IPS DF 4.7 (cell line): Measurements from ENCODE around the gene CBLL2.
"Not testable (repeated sequence)": the region's sequence is repeated elsewhere in the genome, so short reads cannot be mapped to it uniquely, and the experiment has no call there.

Experiments
- DNase-seq: peaks from one replicate; pipeline ENCODE4 v3.0.0-alpha.2; 2013; ENCODE audit warnings: low spot score; ENCODE audit errors: extremely low read depth

CBLL2 gene, protein sequence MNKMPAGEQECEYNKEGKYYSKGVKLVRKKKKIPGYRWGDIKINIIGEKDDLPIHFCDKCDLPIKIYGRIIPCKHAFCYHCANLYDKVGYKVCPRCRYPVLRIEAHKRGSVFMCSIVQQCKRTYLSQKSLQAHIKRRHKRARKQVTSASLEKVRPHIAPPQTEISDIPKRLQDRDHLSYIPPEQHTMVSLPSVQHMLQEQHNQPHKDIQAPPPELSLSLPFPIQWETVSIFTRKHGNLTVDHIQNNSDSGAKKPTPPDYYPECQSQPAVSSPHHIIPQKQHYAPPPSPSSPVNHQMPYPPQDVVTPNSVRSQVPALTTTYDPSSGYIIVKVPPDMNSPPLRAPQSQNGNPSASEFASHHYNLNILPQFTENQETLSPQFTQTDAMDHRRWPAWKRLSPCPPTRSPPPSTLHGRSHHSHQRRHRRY

DNA sequence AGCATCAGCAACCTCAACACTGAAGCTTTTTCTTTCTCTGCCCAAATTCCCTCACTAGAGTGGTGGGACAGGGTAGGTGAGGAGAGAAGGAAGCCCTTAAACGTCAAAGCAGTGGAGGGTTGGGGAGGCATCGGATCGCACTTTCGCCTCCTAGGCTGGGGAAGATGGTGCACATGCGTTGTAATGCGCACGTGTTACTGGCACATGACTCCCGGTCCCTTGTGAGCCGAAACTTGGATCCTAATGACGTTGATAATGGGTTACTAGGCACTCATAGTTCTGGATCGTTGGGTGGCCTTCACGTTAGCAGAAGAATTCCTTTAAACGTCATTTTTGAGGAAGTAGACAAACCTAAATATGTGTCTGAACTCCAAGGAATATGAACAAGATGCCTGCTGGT is at the start of gene CBLL2:
Gene CBLL2, plus strand, starts transcription at position 301 of the 400 bp plus-strand sequence. Its CDS starts 79 bp downstream, at position 380.
- DNase-seq: no peak

- DNase-seq: no peak
These were observed 38.3 kb upstream of the CBLL2 start for GRCh38 chrX:22234380-22234779.

GRCh38 chrX:22237479-22237878 is 35.2 kb upstream of the CBLL2 start:
- no peak for DNase-seq

GRCh38 chrX:22246620-22247019 is 26.1 kb upstream of the CBLL2 start:
- no peak for DNase-seq

DNA sequence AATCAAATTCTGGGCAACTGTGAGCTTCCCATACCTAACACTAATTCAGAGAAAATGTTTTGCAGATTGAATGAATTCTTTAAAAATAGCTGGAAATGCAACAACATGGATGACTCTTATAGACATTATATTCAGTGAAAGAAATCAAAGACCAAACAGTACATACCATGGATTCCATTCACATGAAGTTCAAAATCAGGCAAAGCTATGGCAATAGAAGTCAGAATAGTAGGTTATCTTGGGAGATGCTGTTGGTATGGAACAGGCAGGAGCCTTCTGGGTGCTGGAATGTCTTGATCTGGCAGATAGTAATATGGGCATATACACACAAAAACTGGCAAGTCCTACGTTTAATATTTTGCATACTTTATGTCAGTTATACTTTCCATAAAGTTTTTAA is 25.5 kb upstream of the CBLL2 start:
- no peak for DNase-seq

DNA sequence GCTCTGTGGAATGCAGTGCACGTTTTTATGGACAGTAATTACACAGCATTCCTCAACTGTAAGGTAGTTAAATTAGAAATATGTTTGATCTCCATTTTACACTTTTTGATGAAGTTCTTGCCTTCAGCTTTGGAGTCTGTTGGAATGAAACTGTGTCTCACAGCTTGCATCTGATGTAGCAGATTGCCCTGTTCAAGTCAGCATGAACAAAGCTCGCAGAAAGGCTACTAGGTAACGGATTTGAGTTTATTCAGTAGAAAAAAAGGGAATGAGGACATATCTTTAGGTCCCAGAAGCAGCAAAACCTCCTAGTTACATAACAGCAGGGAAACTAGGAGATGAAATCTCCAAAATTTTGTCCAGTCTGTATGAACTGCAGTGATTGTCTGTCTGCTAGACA is 24.3 kb upstream of the CBLL2 start:
- DNase-seq: no peak

DNA sequence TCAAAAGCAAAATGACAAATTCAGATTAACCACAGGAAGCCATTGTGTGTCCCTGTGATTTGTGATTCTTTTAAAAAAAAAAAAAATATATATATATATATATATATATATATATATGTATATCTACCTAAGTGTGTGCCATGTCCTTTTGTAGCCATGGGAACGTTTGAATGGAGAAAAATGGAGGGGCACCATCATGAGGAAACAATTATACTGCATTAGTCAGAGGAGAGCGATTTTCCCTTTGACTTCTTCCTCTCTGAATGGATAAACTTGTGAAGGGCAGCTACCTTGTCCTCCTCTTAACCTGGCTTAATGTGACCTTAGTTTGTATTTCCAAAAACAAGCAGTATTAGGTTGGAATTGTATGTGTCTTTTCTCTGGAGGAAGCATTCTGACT is 23.3 kb upstream of the CBLL2 start:
- no peak for DNase-seq

DNA sequence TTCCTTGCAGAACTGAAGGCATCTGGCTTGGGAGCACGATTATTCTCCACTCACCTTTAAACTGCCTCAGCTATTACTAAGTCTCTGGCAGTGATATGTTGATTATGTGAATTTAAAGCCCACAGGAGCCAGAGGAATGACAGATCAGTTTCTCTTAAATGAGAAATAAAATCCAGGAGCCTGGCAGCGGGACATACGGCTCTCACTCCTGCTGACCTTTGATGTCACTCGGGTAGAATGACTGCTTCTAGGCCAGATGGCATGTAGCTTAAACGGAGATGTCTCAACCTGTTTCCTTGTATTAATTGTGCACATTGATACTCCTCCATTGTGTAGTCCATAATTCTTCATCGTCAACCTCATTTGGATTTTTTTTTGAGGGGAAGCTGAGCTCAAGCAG is 4.0 kb upstream of the CBLL2 start:
- no peak for DNase-seq

DNA sequence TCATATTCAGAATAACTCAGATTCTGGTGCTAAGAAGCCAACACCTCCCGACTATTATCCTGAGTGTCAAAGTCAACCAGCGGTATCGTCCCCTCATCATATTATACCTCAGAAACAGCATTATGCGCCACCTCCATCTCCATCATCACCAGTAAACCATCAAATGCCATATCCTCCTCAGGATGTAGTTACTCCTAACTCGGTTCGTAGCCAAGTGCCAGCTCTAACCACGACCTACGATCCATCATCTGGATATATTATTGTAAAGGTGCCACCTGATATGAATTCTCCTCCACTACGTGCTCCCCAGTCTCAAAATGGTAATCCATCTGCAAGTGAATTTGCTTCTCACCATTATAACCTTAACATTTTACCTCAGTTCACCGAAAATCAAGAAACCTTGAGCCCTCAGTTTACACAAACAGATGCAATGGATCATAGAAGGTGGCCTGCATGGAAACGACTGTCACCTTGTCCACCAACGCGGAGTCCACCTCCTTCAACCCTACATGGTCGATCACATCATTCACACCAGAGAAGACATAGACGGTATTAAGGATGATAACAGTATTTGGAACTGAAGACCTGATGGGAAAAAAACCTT is 1.1 kb downstream of the CBLL2 start:
- no peak for DNase-seq

DNA sequence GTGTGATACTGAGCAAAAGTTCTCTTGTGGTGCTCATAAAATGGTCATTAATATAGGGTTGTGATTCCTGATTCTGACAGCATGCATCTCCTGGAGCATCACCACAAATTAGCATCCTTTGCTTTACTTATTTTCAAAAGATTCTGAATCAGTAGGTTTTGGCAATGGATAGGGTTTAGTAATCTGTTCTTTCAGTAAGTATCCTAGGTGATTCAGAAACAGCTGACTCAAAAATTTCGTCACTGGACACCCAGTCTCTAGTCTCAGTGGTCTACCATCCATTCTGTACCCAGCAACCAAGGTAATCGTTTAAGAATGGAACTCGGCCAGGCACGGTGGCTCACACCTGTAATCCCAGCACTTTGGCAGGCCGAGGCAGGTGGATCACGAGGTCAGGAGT is 4.1 kb downstream of the CBLL2 start:
- DNase-seq: no peak

- DNase-seq: no peak
These were observed 5.7 kb downstream of the CBLL2 start for GRCh38 chrX:22278375-22278774.

GRCh38 chrX:22289209-22289608 is 16.5 kb downstream of the CBLL2 start:
- not testable (repeated sequence) for DNase-seq

GRCh38 chrX:22296871-22297270 is 24.2 kb downstream of the CBLL2 start:
- no peak for DNase-seq

DNA sequence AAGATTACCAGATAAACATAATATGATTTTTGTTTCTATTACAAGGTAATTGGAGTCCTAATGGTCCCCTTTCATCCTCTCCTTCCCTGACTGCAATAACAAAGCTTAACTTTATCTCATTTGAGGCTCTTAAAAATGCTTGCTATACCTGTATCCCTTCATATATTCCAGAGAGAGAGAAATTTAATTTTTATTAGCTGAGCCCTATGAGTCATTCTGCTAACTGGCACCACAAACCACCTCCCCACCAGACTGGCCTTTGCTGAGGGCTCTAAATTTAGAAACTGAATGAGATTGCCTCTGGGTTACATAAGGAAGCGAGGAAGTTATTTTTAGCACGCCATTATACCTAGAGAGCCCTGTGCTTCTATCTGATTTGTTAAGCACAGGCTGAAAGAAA is 27.4 kb downstream of the CBLL2 start:
- no peak for DNase-seq

- no peak for DNase-seq
These were observed 38.1 kb downstream of the CBLL2 start for GRCh38 chrX:22310779-22311178.

- DNase-seq: peak; percentile 22
These were observed 41.1 kb downstream of the CBLL2 start for GRCh38 chrX:22313766-22314165.

GRCh38 chrX:22314211-22314610 is 41.5 kb downstream of the CBLL2 start:
- DNase-seq: no peak

DNA sequence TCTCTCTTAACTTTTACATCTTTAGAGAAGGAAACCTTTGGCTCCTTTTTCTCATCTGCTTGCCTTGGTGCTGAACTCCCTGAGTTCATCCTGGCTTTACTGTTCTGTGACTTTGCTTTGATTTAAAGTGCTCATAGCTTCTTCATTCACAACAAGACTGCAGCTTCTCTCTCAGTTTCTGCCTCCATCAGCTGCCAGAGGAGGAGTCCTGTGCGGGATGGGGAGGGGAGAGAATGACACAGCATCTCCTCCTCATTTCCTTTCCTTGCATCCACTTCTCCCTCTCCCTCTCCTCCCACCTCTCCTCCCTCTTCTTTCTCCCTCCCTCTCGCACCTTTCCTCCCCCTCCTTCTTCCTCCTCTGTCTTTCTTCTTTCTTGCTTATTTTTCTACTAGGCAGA is 42.0 kb downstream of the CBLL2 start:
- DNase-seq: no peak

GRCh38 chrX:22315151-22315550 is 42.4 kb downstream of the CBLL2 start:
- no peak for DNase-seq

GRCh38 chrX:22320236-22320873 is 47.6 kb downstream of the CBLL2 start:
- DNase-seq: no peak

- DNase-seq: no peak
These were observed 50.8 kb downstream of the CBLL2 start for GRCh38 chrX:22323541-22323940.
